ENCODE data around the gene TBX4.
"Not testable (repeated sequence)": the region's sequence is repeated elsewhere in the genome, so short reads cannot be mapped to it uniquely, and the experiment has no call there.

Gene TBX4

DNA sequence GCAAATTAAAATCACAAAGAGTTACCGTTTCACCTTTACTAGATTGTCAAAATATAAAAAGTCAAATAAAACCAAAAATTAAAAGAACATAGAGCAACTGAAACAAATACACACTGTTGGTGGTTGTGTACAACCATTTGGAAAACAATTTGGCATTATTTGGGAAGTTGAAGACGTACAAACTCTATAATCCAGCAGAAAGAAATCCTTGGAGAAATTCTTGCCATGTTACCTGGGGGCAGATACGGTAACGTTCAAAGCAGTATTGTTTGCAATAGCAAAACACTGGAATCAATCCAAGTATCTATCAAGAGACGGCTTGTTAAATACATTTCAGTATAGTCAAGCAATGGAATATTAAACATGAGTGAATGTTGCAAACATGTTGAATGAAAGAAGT is 56.7 kb downstream of the TBX4 start:
- Histone ChIP-seq H3K4me3 (ENCODE audit: low read length, poor library complexity, severe bottlenecking) (no peak overlapping the region), H3K9ac (ENCODE audit: low read depth, low read length, poor library complexity, severe bottlenecking) (no peak overlapping the region), H2AFZ (ENCODE audit: low read length) (no peak overlapping the region), H3K9me2 (replicated peaks; ENCODE audit: low read depth, low read length) (no peaks in the 10 kb centered on the region), H3K79me2 (ENCODE audit: insufficient read depth, low read length) (no peaks in the 10 kb centered on the region), H3K27me3 (ENCODE audit: insufficient read depth, low read length, poor library complexity, severe bottlenecking) (no peaks in the 10 kb centered on the region), H3K4me1 (ENCODE audit: insufficient read depth, low read length, poor library complexity, severe bottlenecking) (peaks cover 11% of the 10 kb centered on the region), H3K4me2 (ENCODE audit: low read depth, low read length, poor library complexity, severe bottlenecking) (no peak overlapping the region), H3F3A (ENCODE audit: low read depth) (no peaks in the 10 kb centered on the region), H3K36me3 (ENCODE audit: insufficient read depth, low read length) (no peaks in the 10 kb centered on the region), H3K9me3 (ENCODE audit: insufficient read depth, low read depth, low read length) (no peaks in the 10 kb centered on the region), H4K20me1 (ENCODE audit: insufficient read depth, low read length, poor library complexity, severe bottlenecking) (no peaks in the 10 kb centered on the region)
- TF ChIP-seq EZH2phosphoT487 (IDR thresholded peaks at IDR 0.05; ENCODE audit: borderline replicate concordance) = no peak

DNA sequence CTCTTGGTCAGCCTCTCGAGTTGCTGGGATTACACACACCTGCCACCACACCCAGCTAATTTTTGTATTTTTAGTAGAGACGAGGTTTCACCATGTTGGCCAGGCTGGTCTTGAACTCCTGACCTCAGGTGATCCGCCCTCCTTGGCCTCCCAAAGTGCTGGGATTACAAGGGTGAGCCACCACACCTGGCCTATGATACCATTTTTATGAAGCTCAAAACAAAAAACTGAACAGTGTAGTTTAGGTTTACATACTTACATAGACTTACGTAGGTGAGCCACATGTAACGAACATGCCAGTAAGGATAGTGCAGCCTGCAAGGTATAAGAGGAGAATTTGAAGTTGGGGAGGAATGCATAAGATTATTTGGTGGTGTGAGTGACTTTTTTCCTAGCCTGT is 57.2 kb downstream of the TBX4 start:
- H4K20me1 ChIP-seq (ENCODE audit: insufficient read depth, low read length, poor library complexity, severe bottlenecking); H3K9me2 ChIP-seq (replicated peaks; ENCODE audit: low read depth, low read length); H3F3A ChIP-seq (ENCODE audit: low read depth); H3K79me2 ChIP-seq (ENCODE audit: insufficient read depth, low read length); H3K27me3 ChIP-seq (ENCODE audit: insufficient read depth, low read length, poor library complexity, severe bottlenecking); H3K9ac ChIP-seq (ENCODE audit: low read depth, low read length, poor library complexity, severe bottlenecking); H3K4me3 ChIP-seq (ENCODE audit: low read length, poor library complexity, severe bottlenecking); H3K4me2 ChIP-seq (ENCODE audit: low read depth, low read length, poor library complexity, severe bottlenecking); H3K36me3 ChIP-seq (ENCODE audit: insufficient read depth, low read length); H2AFZ ChIP-seq (ENCODE audit: low read length); H3K9me3 ChIP-seq (ENCODE audit: insufficient read depth, low read depth, low read length): not testable (repeated sequence)
- peaks cover 11% of the 10 kb centered on the region for H3K4me1 ChIP-seq (ENCODE audit: insufficient read depth, low read length, poor library complexity, severe bottlenecking)

DNA sequence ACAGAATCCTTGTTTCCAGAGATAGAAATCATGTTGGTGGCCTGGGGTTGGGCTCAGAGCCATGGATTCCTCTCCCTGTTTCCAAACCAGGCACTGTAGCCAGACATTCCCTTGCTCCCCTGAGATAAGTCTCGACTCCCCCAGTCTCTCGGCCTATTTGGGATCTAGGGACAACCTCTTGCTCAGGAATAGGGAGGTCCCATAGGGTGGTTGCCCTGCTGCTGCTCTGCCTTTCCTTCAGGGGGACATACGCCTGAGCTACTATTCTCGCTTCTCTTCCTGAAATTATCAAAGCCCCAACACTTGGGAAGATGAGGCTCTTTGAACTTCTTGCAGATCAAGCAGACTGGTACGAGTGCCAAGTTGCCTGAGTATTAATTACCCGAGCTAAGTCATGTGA is 58.0 kb downstream of the TBX4 start:
- H3K4me2 ChIP-seq (ENCODE audit: low read depth, low read length, poor library complexity, severe bottlenecking) = no peak overlapping the region

DNA sequence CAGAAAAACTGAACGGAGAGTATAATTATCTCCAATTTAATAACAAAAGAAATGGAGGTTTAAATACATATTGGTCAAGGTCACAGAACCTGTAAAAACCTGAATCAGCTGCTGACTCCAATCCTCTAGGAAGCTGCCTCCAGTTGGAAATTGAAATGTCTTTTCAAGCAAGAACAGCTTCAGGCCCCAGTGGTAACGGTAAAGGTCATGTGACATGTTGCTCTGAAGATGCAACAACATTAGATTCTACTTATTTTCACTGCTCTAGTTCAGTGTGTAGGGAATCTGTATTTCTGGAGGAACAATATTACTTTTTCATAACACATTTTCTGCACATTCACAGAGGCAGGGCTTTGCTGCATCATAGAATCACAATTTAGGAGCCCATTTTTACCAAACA is 58.8 kb downstream of the TBX4 start:
- Histone ChIP-seq H3K4me1 (ENCODE audit: insufficient read depth, low read length, poor library complexity, severe bottlenecking) (peaks cover 11% of the 10 kb centered on the region), H3K9ac (ENCODE audit: low read depth, low read length, poor library complexity, severe bottlenecking) (no peak overlapping the region), H3K4me3 (ENCODE audit: low read length, poor library complexity, severe bottlenecking) (no peak overlapping the region), H3K79me2 (ENCODE audit: insufficient read depth, low read length) (no peaks in the 10 kb centered on the region), H3K4me2 (ENCODE audit: low read depth, low read length, poor library complexity, severe bottlenecking) (no peak overlapping the region), H3K9me3 (ENCODE audit: insufficient read depth, low read depth, low read length) (no peaks in the 10 kb centered on the region), H4K20me1 (ENCODE audit: insufficient read depth, low read length, poor library complexity, severe bottlenecking) (no peaks in the 10 kb centered on the region), H3F3A (ENCODE audit: low read depth) (no peaks in the 10 kb centered on the region), H3K27me3 (ENCODE audit: insufficient read depth, low read length, poor library complexity, severe bottlenecking) (no peaks in the 10 kb centered on the region), H3K36me3 (ENCODE audit: insufficient read depth, low read length) (no peaks in the 10 kb centered on the region), H2AFZ (ENCODE audit: low read length) (peak overlapping the region; percentile 72), H3K9me2 (replicated peaks; ENCODE audit: low read depth, low read length) (no peaks in the 10 kb centered on the region)
- TF ChIP-seq, protein P1, sequence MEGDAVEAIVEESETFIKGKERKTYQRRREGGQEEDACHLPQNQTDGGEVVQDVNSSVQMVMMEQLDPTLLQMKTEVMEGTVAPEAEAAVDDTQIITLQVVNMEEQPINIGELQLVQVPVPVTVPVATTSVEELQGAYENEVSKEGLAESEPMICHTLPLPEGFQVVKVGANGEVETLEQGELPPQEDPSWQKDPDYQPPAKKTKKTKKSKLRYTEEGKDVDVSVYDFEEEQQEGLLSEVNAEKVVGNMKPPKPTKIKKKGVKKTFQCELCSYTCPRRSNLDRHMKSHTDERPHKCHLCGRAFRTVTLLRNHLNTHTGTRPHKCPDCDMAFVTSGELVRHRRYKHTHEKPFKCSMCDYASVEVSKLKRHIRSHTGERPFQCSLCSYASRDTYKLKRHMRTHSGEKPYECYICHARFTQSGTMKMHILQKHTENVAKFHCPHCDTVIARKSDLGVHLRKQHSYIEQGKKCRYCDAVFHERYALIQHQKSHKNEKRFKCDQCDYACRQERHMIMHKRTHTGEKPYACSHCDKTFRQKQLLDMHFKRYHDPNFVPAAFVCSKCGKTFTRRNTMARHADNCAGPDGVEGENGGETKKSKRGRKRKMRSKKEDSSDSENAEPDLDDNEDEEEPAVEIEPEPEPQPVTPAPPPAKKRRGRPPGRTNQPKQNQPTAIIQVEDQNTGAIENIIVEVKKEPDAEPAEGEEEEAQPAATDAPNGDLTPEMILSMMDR (conservative IDR thresholded peaks at IDR 0.05; ENCODE audit: low read length) = no peak
- no peak for TF ChIP-seq EZH2phosphoT487 (IDR thresholded peaks at IDR 0.05; ENCODE audit: borderline replicate concordance)

More for the DNA sequence above, 58.0 kb downstream of the TBX4 start:
- H3K9me2 ChIP-seq (replicated peaks; ENCODE audit: low read depth, low read length) = no peaks in the 10 kb centered on the region
- no peak overlapping the region for H3K4me3 ChIP-seq (ENCODE audit: low read length, poor library complexity, severe bottlenecking)
- no peak for TF ChIP-seq EZH2phosphoT487 (IDR thresholded peaks at IDR 0.05; ENCODE audit: borderline replicate concordance)
- TF ChIP-seq, protein P1 (conservative IDR thresholded peaks at IDR 0.05; ENCODE audit: low read length) = no peak
- H4K20me1 ChIP-seq (ENCODE audit: insufficient read depth, low read length, poor library complexity, severe bottlenecking) = no peaks in the 10 kb centered on the region
- H3K27me3 ChIP-seq (ENCODE audit: insufficient read depth, low read length, poor library complexity, severe bottlenecking) = no peaks in the 10 kb centered on the region
- H3F3A ChIP-seq (ENCODE audit: low read depth) = no peaks in the 10 kb centered on the region
- no peak overlapping the region for H3K9ac ChIP-seq (ENCODE audit: low read depth, low read length, poor library complexity, severe bottlenecking)
- H3K4me1 ChIP-seq (ENCODE audit: insufficient read depth, low read length, poor library complexity, severe bottlenecking) = peaks cover 11% of the 10 kb centered on the region
- H2AFZ ChIP-seq (ENCODE audit: low read length) = no peak overlapping the region
- no peaks in the 10 kb centered on the region for H3K79me2 ChIP-seq (ENCODE audit: insufficient read depth, low read length)
- no peaks in the 10 kb centered on the region for H3K36me3 ChIP-seq (ENCODE audit: insufficient read depth, low read length)
- H3K9me3 ChIP-seq (ENCODE audit: insufficient read depth, low read depth, low read length) = no peaks in the 10 kb centered on the region
